HG02870 (cell line): ENCODE results near the gene MED7.

Experiments
- ATAC-seq: cut with Tn5 transposase; IDR thresholded peaks from one replicate; pipeline ENCODE4 v1.9.1; 2021; ENCODE audit warnings: mild to moderate bottlenecking, moderate library complexity; ENCODE audit not compliant: unreplicated experiment

MED7 gene

GRCh38 chr5:157164521-157164920, 21.9 kb upstream of the MED7 start:
- no peak for ATAC-seq

GRCh38 chr5:157162919-157163510, 20.4 kb upstream of the MED7 start:
- ATAC-seq: no peak

GRCh38 chr5:157161996-157162395, 19.3 kb upstream of the MED7 start:
- ATAC-seq: no peak

GRCh38 chr5:157160001-157160400, 17.3 kb upstream of the MED7 start:
- ATAC-seq: no peak

GRCh38 chr5:157159209-157159751, 16.6 kb upstream of the MED7 start:
- ATAC-seq: no peak

- no peak for ATAC-seq
Observed at GRCh38 chr5:157157293-157157891, 14.7 kb upstream of the MED7 start.

GRCh38 chr5:157155297-157155696, 12.6 kb upstream of the MED7 start:
- ATAC-seq: no peak

- ATAC-seq: no peak
Observed at GRCh38 chr5:157150995-157151394, 8.3 kb upstream of the MED7 start.

- peak; percentile 76 for ATAC-seq
Observed at GRCh38 chr5:157148734-157149615, 6.3 kb upstream of the MED7 start.

- peak; percentile 32 for ATAC-seq
Observed at GRCh38 chr5:157143127-157143971, 684 bp upstream of the MED7 start.

- no peak for ATAC-seq
Observed at GRCh38 chr5:157137691-157138090, 5.0 kb downstream of the MED7 start.

- no peak for ATAC-seq
Observed at GRCh38 chr5:157132281-157132612, 10.4 kb downstream of the MED7 start.

- ATAC-seq: peak; percentile 60
Observed at GRCh38 chr5:157130925-157131324, 11.7 kb downstream of the MED7 start.

GRCh38 chr5:157121709-157122108, 21.0 kb downstream of the MED7 start:
- no peak for ATAC-seq

GRCh38 chr5:157120102-157120501, 22.6 kb downstream of the MED7 start:
- ATAC-seq: no peak

- peak; percentile 80 for ATAC-seq
Observed at GRCh38 chr5:157116483-157116954, 26.1 kb downstream of the MED7 start.

GRCh38 chr5:157115502-157115901, 27.2 kb downstream of the MED7 start:
- no peak for ATAC-seq

GRCh38 chr5:157115012-157115411, 27.7 kb downstream of the MED7 start:
- ATAC-seq: no peak

GRCh38 chr5:157113002-157113401, 29.7 kb downstream of the MED7 start:
- no peak for ATAC-seq

GRCh38 chr5:157109744-157110143, 32.9 kb downstream of the MED7 start:
- peak; percentile 68 for ATAC-seq

- peak; percentile 80 for ATAC-seq
Observed at GRCh38 chr5:157108976-157109375, 33.7 kb downstream of the MED7 start, which contains the start of gene HAVCR2. TSS of gene HAVCR2 (minus strand) at chr5:157109044. CDS start at chr5:157108983, 61 bp downstream.
